Vagina (tissue), 2 donors: ENCODE measurements around the gene HES4. TPM values are rescaled to one million over a fixed set of nuclear protein-coding genes. Genes with fewer than 3 reads are reported as not detected.
"Not testable (repeated sequence)": the region's sequence is repeated elsewhere in the genome, so short reads cannot be mapped to it uniquely, and the experiment has no call there.

Experiments
- DNase-seq, 2 donors: peaks; one replicate each; pipeline ENCODE4 v3.0.0-alpha.2; 2017; ENCODE audit errors: extremely low spot score in 2 of 2
- H3K27ac ChIP-seq: fragments of 200-600 bp; sonication (generic); one replicate; pipeline ENCODE4 v1.5.1; 2019
- H3K27me3 ChIP-seq: fragments of 200-600 bp; sonication (generic); one replicate; pipeline ENCODE4 v1.5.1; 2019
- H3K36me3 ChIP-seq, 2 donors: fragments of 200-600 bp; sonication (generic); one replicate each; pipeline ENCODE4 v1.5.1; 2017 to 2019
- H3K4me1 ChIP-seq: fragments of 200-600 bp; sonication (generic); one replicate; pipeline ENCODE4 v1.5.1; 2019
- H3K4me3 ChIP-seq, 2 donors: fragments of 200-600 bp; sonication (generic); 1 replicate in 1 of 2; 2 replicates in 1 of 2; pipeline ENCODE4 v1.5.1; 2016 to 2019
- H3K9me3 ChIP-seq: fragments of 200-600 bp; sonication (generic); one replicate; pipeline ENCODE4 v1.5.1; 2019
- CTCF ChIP-seq, 3 experiments: fragments of 450-650 bp in 2 of 3; fragments of 200-600 bp in 1 of 3; sonication (generic) in 1 of 3; IDR thresholded peaks; one replicate each; pipeline ENCODE4 v1.5.1; 2017 to 2019; ENCODE audit warnings: antibody characterized with exemption in 3 of 3, mild to moderate bottlenecking in 2 of 3, moderate library complexity in 2 of 3
- POLR2A ChIP-seq, 2 donors: fragments of 450-650 bp; IDR thresholded peaks; one replicate each; pipeline ENCODE4 v1.6.1; 2017; ENCODE audit warnings: antibody characterized with exemption in 2 of 2, mild to moderate bottlenecking in 2 of 2, moderate library complexity in 2 of 2
- POLR2AphosphoS5 ChIP-seq, 2 donors: sonication (generic); formaldehyde crosslinking; IDR thresholded peaks; one replicate each; pipeline ENCODE4 v1.9.0; 2017; ENCODE audit warnings: antibody characterized with exemption in 2 of 2, mild to moderate bottlenecking in 2 of 2, low read depth in 1 of 2; ENCODE audit not compliant: insufficient read depth in 1 of 2
- intact Hi-C: fragments of 100-400 bp; cut with DNase I; formaldehyde crosslinking; loops from one replicate; pipeline ENCODE4 v1.15.1; 2023
- total RNA-seq: library from RNA; depleted of rRNA; stranded (reverse); fragments of >200 nt; gene quantifications from one replicate; pipeline ENCODE4 v1.2.3, GENCODE V29; 2016

The HES4 gene
- total RNA-seq, 1 donor from 2014 or later = 34.6 TPM

GRCh38 chr1:1014799-1015681 is 15.1 kb upstream of the HES4 start:
- TF ChIP-seq POLR2AphosphoS5 (IDR thresholded peaks at IDR 0.05; ENCODE audit: insufficient read depth in 1 of 2, low read depth in 1 of 2) (no peak), POLR2A (IDR thresholded peaks at IDR 0.05) (no peak), CTCF (IDR thresholded peaks at IDR 0.05) (no peak)
- DNase-seq = no peak
- Histone ChIP-seq H3K36me3 (no peaks in the 10 kb centered on the region), H3K4me1 (peaks cover 28% of the 10 kb centered on the region), H3K27ac (peak overlapping the region; percentile 84), H3K9me3 (no peaks in the 10 kb centered on the region), H3K4me3 (no peak overlapping the region), H3K27me3 (no peaks in the 10 kb centered on the region)
- intact Hi-C loops = no loop called here

- TF ChIP-seq CTCF (IDR thresholded peaks at IDR 0.05) (no peak), POLR2A (IDR thresholded peaks at IDR 0.05) (no peak), POLR2AphosphoS5 (IDR thresholded peaks at IDR 0.05; ENCODE audit: insufficient read depth in 1 of 2, low read depth in 1 of 2) (no peak)
- peaks cover 26% of the 10 kb centered on the region for H3K4me1 ChIP-seq
- no peaks in the 10 kb centered on the region for H3K36me3 ChIP-seq
- peak overlapping the region; percentile 84 for H3K27ac ChIP-seq
- DNase-seq = no peak
- peak overlapping the region; percentile 66 to 88 for H3K4me3 ChIP-seq
- intact Hi-C loops = no loop called here
- no peaks in the 10 kb centered on the region for H3K27me3 ChIP-seq
- no peaks in the 10 kb centered on the region for H3K9me3 ChIP-seq
Observed at GRCh38 chr1:1013922-1014648, 14.2 kb upstream of the HES4 start.

GRCh38 chr1:1013105-1013921 is 13.4 kb upstream of the HES4 start, which contains the start of gene ISG15:
Gene ISG15, plus strand, starts transcription at chr1:1013497. Its CDS starts 77 bp downstream, at chr1:1013574.
- H3K4me3 ChIP-seq = peak within 1 kb of the TSS; percentile 66 to 88
- H3K36me3 ChIP-seq = no peaks in the 10 kb centered on the region
- no peaks in the 10 kb centered on the region for H3K27me3 ChIP-seq
- peaks cover 22% of the 10 kb centered on the region for H3K4me1 ChIP-seq
- intact Hi-C loops = no loop called here
- peak within 1 kb of the TSS; percentile 84 for H3K27ac ChIP-seq
- DNase-seq = no peak
- no peaks in the 10 kb centered on the region for H3K9me3 ChIP-seq
- TF ChIP-seq POLR2AphosphoS5 (IDR thresholded peaks at IDR 0.05; ENCODE audit: insufficient read depth in 1 of 2, low read depth in 1 of 2) = peak; percentile 96
- TF ChIP-seq POLR2A (IDR thresholded peaks at IDR 0.05) = peak in 1 of 2 donors; percentile 74
- no peak for TF ChIP-seq CTCF (IDR thresholded peaks at IDR 0.05)

- H3K4me1 ChIP-seq = peaks cover 22% of the 10 kb centered on the region
- H3K36me3 ChIP-seq, H3K27me3 ChIP-seq, DNase-seq, intact Hi-C loops, H3K9me3 ChIP-seq: not testable (repeated sequence)
- peak overlapping the region; percentile 66 to 88 for H3K4me3 ChIP-seq
- H3K27ac ChIP-seq = peak overlapping the region; percentile 84
Observed at GRCh38 chr1:1012736-1013104, 12.8 kb upstream of the HES4 start.

- Histone ChIP-seq H3K27ac (no peak overlapping the region), H3K9me3 (no peaks in the 10 kb centered on the region), H3K4me1 (peaks cover 27% of the 10 kb centered on the region), H3K27me3 (no peaks in the 10 kb centered on the region), H3K4me3 (no peak overlapping the region), H3K36me3 (no peaks in the 10 kb centered on the region)
- intact Hi-C loops = no loop called here
- no peak for DNase-seq
- TF ChIP-seq POLR2AphosphoS5 (IDR thresholded peaks at IDR 0.05; ENCODE audit: insufficient read depth in 1 of 2, low read depth in 1 of 2) = no peak
- no peak for TF ChIP-seq POLR2A (IDR thresholded peaks at IDR 0.05)
- TF ChIP-seq CTCF (IDR thresholded peaks at IDR 0.05) = no peak
Observed at GRCh38 chr1:1011396-1011949, 11.6 kb upstream of the HES4 start.

- intact Hi-C loops, H3K27ac ChIP-seq, H3K9me3 ChIP-seq, DNase-seq, H3K27me3 ChIP-seq, H3K36me3 ChIP-seq, H3K4me3 ChIP-seq: not testable (repeated sequence)
- H3K4me1 ChIP-seq = peaks cover 41% of the 10 kb centered on the region
Observed at GRCh38 chr1:1010131-1010530, 10.2 kb upstream of the HES4 start.
